GM21529 (cell line): Measurements from ENCODE around the gene MEG3.

Experiments
- ATAC-seq: cut with Tn5 transposase; IDR thresholded peaks from one replicate; pipeline ENCODE4 v1.9.1; 2021; ENCODE audit not compliant: unreplicated experiment

MEG3 gene

GRCh38 chr14:100844421-100844820 lies 18.5 kb downstream of the MEG3 start:
- no peak for ATAC-seq

GRCh38 chr14:100844846-100845245 lies 18.9 kb downstream of the MEG3 start:
- ATAC-seq = no peak

GRCh38 chr14:100845341-100845740 lies 19.4 kb downstream of the MEG3 start:
- no peak for ATAC-seq

GRCh38 chr14:100846309-100846859 lies 20.5 kb downstream of the MEG3 start:
- no peak for ATAC-seq

- no peak for ATAC-seq
Measured at GRCh38 chr14:100849115-100849781, 23.3 kb downstream of the MEG3 start.

- peak; percentile 78 for ATAC-seq
Measured at GRCh38 chr14:100850841-100851585, 25.1 kb downstream of the MEG3 start.

- ATAC-seq = no peak
Measured at GRCh38 chr14:100851586-100851916, 25.6 kb downstream of the MEG3 start.

GRCh38 chr14:100851946-100852620 lies 26.2 kb downstream of the MEG3 start:
- ATAC-seq = no peak

- ATAC-seq = no peak
Measured at GRCh38 chr14:100854435-100854834, 28.5 kb downstream of the MEG3 start.

- no peak for ATAC-seq
Measured at GRCh38 chr14:100855256-100855930, 29.5 kb downstream of the MEG3 start.

GRCh38 chr14:100856056-100856950 lies 30.4 kb downstream of the MEG3 start:
- ATAC-seq = no peak

GRCh38 chr14:100857233-100857922 lies 31.5 kb downstream of the MEG3 start:
- no peak for ATAC-seq

- ATAC-seq = no peak
Measured at GRCh38 chr14:100857923-100858837, 32.3 kb downstream of the MEG3 start.

GRCh38 chr14:100858838-100859220 lies 32.9 kb downstream of the MEG3 start:
- no peak for ATAC-seq

GRCh38 chr14:100859781-100860180 lies 33.9 kb downstream of the MEG3 start:
- ATAC-seq = no peak

- no peak for ATAC-seq
Measured at GRCh38 chr14:100860556-100861187, 34.8 kb downstream of the MEG3 start.

GRCh38 chr14:100861188-100861936 lies 35.4 kb downstream of the MEG3 start:
- no peak for ATAC-seq

- ATAC-seq = no peak
Measured at GRCh38 chr14:100861937-100862247, 36.0 kb downstream of the MEG3 start.
